Measurements from ENCODE around the gene COQ9.

DNA sequence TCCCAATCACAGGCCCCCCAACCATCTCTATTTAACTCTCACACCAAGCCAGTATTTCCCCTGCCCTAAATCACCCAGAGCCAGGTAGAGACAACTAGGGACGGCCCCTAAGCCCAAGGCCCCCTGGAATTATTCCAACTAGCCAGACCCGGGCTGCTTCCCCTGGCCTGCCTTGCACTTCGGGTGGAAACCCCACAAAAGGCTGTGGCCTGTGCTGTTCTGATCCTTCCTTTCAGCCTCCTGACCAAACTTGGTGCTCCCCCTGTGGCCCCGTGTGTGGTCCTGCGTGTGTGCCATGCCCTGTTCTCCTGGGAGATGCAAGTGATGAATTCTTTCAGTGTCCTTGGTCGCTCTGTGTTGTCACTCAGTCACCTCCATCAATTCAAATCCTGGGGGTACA, 27.8 kb upstream of the COQ9 start:
- no peak for TF ChIP-seq POLR2AphosphoS5 (IDR thresholded peaks at IDR 0.05)
- TF ChIP-seq, protein P1, sequence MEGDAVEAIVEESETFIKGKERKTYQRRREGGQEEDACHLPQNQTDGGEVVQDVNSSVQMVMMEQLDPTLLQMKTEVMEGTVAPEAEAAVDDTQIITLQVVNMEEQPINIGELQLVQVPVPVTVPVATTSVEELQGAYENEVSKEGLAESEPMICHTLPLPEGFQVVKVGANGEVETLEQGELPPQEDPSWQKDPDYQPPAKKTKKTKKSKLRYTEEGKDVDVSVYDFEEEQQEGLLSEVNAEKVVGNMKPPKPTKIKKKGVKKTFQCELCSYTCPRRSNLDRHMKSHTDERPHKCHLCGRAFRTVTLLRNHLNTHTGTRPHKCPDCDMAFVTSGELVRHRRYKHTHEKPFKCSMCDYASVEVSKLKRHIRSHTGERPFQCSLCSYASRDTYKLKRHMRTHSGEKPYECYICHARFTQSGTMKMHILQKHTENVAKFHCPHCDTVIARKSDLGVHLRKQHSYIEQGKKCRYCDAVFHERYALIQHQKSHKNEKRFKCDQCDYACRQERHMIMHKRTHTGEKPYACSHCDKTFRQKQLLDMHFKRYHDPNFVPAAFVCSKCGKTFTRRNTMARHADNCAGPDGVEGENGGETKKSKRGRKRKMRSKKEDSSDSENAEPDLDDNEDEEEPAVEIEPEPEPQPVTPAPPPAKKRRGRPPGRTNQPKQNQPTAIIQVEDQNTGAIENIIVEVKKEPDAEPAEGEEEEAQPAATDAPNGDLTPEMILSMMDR (IDR thresholded peaks at IDR 0.05), result no peak
